Lung microvascular endothelial cell (primary cell): ENCODE data around the gene CD4. TPM values are rescaled to one million over a fixed set of nuclear protein-coding genes. Genes with fewer than 3 reads are reported as not detected.

Source experiments
- DNase-seq, 2 donors: peaks; one replicate each; pipeline versions ENCODE4 v3.0.0 to v3.0.0-alpha.2; 2010; ENCODE audit warnings: low read depth in 2 of 2
- total RNA-seq: library from RNA; depleted of rRNA; stranded (reverse); fragments of >200 nt; gene quantifications from 2 replicates; pipeline ENCODE4 v1.2.1, GENCODE V29; 2014

The CD4 gene
- total RNA-seq, 1 donor from 2014 or later: not detected

DNA sequence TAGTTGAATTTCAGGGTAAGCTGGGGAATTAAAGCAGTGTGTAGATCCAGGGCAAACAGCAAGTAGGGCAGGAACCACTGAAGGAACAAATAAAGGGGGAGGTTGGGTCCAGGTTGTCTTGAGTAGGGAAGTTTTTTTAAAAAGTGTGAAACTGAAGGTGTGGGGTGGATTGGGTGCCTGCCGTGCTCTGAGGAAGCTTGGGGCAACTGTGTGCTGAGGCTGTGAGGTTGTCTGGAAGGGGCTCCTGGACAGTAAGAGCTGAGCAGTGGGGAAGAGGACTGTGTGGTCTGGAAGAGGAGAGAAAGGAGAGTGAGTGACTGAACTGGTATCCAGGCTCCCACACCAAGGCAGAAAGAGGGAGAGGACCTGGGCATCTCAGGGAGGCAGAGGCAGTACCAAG, 21.4 kb downstream of the CD4 start:
- DNase-seq: no peak

DNA sequence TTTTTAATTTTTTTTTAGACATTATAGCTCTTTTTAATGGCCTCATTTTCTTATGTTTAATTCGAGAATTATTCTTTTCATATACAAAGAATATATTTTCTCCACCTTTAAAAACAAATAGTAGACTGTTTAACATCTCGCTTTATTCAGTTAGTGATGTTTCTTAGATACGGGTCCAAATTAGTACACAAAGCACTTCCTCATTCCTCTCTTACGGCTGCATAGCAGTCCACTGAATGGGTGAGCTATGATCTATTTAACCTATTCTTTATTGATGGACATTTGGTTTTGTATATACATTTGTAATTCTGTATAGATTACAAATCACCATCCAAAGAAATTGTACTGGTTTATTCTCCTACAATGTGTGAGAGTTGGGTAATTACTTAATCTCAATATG, 24.0 kb downstream of the CD4 start:
- no peak for DNase-seq

DNA sequence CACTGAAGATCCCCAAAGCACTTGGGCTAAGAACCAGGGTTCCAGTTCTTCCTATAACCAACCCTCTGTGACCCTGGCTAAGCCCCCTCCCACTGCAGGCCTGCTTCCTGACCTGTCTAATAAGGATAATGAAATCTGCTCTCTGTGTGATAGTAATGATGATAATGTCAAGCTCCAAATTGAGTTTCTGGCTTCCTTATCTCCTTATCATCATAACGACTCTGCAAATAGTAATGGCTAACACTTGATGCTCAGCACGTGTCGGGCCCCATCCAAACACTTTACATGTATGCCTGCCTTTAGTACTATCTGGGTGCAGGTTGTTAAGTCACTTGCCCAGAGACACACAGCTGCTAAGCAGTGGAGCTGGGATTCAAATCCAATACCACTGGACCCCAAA, 27.3 kb downstream of the CD4 start:
- DNase-seq: no peak

DNA sequence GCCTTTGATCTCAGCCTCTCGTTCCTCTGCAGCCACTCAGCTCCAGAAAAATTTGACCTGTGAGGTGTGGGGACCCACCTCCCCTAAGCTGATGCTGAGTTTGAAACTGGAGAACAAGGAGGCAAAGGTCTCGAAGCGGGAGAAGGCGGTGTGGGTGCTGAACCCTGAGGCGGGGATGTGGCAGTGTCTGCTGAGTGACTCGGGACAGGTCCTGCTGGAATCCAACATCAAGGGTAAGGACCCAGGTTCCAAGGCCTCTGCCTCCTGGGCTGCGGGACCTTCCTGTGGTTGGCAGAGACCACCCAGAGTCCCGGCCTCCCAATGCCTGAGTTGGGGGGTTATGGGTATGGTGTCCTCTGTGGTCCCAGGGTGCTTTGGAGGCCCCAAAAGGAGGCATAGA, 27.8 kb downstream of the CD4 start:
- no peak for DNase-seq

DNA sequence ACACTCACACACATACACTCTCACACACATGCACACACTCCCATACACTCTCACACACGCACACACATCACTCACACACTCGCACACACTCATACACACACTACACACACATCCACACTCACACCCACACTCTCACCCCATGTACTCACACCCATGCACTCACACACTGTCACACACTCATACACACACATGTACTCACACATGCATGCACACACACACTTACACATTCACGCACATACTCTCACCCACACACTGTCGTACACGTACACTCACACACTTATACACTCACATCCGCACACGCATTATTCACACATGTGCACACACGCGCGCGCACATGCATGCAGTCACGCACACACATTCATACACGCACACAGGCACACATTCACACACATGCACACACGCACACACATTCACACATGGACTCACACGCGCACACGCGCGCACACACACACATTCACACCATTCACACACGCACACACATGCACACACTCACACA, 28.4 kb downstream of the CD4 start:
- no peak for DNase-seq

DNA sequence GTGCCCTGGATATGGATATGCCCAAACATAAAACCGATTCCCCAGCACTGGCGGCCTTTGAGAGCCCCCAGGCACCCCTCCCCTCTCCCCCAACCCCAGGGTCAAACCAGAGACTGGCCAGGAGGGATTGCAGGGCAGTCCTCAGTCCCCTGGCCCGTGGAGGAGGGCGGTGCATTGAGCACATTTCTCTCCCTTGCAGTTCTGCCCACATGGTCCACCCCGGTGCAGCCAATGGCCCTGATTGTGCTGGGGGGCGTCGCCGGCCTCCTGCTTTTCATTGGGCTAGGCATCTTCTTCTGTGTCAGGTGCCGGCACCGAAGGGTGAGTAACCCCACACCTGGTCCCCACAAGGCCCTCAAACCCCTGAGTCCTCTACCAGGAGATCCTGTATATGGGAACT, 28.9 kb downstream of the CD4 start:
- no peak for DNase-seq

DNA sequence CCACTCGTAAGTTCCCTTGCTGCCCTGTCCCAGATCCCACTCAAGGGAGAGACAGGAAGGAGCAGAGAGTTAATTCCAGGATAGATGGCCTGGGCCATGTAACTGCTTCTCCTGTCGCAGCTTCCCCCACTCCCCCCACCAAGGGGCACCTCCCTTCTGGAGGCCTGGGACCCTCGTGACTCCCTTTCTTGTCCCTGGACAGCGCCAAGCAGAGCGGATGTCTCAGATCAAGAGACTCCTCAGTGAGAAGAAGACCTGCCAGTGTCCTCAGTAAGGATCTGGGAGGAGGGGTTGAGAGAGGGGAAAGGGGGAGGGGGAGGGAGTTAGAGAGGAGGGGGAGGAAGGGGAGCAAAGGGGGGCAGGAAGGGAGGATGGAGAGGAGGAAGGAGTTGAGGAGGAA, 29.3 kb downstream of the CD4 start:
- no peak for DNase-seq

DNA sequence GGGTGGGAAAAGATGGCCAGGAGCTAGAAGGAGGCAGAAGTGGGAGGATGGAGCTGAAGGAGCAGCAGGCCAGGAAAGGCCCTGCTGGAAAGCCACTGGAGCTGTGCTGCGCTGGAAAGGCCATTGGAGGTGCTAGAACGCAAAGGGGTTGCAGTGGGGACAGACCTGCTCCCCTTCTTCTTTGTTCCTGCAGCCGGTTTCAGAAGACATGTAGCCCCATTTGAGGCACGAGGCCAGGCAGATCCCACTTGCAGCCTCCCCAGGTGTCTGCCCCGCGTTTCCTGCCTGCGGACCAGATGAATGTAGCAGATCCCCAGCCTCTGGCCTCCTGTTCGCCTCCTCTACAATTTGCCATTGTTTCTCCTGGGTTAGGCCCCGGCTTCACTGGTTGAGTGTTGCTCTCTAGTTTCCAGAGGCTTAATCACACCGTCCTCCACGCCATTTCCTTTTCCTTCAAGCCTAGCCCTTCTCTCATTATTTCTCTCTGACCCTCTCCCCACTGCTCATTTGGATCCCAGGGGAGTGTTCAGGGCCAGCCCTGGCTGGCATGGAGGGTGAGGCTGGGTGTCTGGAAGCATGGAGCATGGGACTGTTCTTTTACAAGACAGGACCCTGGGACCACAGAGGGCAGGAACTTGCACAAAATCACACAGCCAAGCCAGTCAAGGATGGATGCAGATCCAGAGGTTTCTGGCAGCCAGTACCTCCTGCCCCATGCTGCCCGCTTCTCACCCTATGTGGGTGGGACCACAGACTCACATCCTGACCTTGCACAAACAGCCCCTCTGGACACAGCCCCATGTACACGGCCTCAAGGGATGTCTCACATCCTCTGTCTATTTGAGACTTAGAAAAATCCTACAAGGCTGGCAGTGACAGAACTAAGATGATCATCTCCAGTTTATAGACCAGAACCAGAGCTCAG, 30.0 kb downstream of the CD4 start:
- DNase-seq: peak in 1 of 2 donors; percentile 40

DNA sequence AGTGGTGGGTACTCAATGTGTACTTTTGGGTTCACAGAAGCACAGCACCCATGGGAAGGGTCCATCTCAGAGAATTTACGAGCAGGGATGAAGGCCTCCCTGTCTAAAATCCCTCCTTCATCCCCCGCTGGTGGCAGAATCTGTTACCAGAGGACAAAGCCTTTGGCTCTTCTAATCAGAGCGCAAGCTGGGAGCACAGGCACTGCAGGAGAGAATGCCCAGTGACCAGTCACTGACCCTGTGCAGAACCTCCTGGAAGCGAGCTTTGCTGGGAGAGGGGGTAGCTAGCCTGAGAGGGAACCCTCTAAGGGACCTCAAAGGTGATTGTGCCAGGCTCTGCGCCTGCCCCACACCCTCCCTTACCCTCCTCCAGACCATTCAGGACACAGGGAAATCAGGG, 30.8 kb downstream of the CD4 start:
- no peak for DNase-seq

DNA sequence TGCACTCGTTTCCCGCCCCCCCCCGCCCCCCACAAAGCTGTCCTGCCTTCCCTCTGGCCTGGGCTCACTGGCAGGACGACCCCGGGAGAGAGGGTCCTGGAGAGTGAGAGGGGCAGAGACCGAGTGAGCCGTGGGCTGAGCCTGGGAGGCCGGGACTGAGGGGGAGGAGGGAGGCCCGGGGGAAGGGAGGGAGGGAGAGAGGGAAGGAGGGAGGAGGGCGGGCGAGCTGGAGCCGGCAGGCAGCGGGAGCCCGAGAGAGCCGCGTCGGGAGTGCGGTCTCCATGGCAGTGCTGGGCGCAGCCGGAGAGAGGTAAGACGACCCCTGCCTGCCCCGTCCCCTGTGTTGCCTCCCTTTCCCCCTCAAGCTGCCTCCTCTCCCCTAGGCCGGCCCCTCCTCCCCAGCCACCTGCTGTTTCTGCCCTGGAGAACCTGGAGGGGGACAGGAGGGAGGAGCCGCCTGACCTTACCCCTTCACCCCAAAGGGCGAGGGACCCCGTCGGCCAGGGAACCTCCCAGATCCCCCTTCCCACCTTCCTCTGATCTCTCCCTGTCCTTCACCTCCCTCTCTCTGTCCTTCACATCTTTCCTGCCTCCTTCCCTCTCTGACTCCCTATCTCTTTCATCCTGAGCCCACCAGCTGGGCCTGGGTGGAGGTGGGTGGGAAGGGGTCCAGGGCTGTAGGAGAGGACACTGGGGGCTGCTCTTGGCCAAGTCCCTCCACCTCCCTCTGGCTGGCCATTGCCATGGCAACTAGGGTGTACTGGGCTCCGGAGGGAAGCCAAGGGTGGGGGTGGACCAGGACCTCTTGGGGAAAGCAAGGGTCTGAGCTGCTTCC, 32.5 kb downstream of the CD4 start, which contains the start of gene GPR162:
Gene GPR162, plus strand, starts transcription at position 231 of the 835 bp plus-strand sequence. CDS start 2,078 bp downstream, outside the sequence.
- DNase-seq: peak; percentile 44 to 47

DNA sequence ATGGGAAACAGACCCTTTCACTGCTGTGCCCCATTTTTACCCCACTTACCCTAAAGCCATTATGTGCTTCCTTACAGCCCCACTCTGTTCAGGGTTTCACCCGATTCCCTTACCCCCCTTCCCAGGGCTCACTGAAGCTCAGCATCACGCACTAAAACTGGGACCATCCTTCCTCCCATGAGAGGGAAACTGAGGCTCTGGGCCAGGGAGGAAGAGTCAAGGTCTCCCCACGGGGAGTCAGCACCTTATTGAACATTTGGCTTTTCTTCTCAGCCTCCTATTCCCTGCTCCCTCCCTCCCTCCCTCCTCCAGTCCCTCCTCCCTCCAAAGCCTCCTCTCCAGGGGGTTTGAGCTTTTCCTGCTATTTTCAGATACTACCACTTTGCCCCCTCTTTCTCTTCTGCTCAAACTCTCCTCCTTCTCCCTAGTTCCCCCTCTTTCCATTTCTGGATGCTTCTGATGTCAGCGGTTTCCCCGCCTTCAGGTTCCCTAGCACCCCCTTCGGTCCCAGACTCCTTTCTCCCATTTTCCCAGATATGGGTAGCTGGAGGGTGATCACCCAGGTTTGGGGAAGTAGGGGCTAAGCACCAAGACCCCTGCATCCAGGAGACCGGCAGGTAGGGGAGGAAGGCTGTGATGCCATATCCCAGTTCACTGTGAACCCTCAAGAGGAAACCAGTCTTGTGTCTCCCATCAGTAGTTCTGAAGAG, 33.3 kb downstream of the CD4 start:
- DNase-seq: no peak

DNA sequence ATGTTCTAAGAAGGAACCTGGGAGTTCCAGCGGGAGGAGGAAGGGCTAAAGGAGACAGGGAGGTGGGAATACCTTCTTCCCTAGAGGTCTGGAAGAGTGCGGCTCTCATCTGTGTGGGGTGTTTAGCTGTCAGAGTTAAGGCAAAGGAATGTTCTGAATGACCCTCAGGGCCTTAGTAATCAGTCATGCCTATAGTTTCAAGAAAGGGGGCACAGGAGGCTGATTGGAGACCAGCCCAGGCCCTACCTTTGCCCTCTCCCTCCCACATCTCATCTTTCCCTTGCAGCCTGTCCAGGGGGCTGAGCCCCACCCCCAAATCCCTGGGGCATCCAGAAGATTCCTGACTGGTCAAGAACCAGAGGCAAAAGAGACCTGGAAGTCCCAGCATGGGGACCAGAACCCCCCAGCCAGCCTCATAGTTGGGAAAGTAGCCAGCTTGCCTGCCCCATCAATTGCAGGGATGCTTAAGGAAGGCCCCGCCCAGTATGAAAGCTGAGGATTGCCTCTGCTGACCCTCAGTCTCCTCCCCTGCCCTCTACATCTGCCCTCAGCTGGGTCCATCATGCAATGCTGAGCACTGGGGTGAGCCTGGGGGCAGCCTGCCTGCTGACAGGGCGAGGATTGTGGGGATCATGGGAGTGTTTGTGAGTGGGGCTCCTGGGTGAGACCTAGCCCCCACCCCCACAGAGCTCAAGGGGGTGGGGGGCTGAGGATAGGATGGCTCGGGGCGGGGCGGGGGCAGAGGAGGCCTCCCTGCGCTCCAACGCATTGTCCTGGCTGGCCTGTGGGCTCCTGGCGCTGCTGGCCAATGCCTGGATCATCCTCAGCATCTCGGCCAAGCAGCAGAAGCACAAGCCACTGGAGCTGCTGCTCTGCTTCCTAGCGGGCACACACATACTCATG, 34.1 kb downstream of the CD4 start:
- DNase-seq: no peak

DNA sequence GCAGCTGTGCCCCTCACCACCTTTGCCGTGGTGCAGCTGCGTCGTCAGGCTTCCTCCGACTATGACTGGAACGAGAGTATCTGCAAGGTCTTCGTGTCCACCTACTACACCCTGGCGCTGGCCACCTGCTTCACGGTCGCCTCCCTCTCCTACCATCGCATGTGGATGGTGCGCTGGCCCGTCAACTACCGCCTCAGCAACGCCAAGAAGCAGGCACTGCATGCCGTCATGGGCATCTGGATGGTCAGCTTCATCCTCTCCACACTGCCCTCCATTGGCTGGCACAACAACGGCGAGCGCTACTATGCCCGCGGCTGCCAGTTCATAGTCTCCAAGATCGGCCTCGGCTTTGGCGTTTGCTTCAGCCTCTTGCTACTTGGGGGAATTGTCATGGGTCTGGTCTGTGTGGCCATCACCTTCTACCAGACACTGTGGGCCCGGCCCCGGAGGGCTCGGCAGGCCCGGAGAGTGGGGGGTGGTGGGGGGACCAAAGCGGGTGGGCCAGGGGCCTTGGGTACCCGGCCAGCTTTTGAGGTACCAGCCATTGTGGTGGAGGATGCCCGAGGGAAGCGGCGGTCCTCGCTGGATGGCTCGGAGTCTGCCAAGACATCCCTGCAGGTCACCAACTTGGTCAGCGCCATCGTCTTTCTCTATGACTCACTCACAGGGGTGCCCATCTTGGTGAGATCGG, 34.9 kb downstream of the CD4 start:
- DNase-seq: no peak

DNA sequence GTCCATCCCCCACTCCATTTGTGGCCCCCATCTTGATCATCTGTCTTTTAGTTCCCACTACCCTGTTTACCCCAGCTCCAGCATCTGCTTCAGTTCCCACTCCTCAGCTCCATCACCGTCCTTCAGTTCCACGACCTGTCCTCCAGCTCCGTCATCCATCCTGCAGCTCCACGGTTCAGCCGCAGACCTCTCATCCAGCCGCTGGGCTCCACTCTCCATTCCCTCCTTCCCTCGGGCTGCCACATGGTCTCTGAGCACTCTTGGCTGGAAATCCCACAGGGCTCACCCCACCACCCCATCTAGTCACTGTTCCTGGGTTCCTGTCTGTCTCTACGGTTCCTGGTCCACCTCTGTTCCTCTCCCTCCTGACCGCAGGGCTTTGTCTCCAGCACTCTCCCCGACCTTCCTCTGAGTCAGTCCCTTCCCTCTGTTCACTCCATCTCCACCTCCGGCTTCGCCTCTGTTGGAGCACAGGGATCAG, 35.6 kb downstream of the CD4 start:
- DNase-seq: peak in 1 of 2 donors; percentile 80

DNA sequence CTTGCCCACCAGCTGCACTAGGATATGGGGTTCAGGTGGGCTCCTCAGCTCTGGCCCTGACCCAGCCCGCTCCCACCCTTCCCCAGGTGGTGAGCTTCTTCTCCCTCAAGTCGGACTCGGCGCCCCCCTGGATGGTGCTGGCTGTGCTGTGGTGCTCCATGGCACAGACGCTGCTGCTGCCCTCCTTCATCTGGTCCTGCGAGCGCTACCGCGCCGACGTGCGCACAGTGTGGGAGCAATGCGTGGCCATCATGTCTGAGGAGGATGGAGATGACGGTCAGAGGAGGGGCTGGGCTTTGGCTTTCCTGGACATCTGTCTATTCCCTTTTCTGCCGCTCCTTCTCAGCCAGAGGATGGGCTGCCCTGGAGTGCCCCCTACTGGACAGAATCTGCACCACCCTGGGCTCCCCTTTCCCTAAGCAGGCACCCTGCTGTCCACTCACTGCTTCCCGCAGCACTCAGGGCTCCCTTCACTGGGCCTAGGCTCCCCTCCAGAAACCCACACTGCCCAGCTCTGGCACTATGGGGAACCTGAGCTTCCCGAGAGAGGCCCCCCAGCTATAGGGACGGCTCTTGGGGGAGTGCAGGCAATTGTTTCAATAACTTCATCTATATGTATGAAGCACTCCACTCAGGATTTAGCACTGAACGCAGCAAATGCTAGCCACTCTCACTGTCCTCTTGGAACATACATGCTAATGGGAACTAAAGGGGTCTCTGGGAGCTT, 36.2 kb downstream of the CD4 start:
- peak; percentile 86 to 92 for DNase-seq

DNA sequence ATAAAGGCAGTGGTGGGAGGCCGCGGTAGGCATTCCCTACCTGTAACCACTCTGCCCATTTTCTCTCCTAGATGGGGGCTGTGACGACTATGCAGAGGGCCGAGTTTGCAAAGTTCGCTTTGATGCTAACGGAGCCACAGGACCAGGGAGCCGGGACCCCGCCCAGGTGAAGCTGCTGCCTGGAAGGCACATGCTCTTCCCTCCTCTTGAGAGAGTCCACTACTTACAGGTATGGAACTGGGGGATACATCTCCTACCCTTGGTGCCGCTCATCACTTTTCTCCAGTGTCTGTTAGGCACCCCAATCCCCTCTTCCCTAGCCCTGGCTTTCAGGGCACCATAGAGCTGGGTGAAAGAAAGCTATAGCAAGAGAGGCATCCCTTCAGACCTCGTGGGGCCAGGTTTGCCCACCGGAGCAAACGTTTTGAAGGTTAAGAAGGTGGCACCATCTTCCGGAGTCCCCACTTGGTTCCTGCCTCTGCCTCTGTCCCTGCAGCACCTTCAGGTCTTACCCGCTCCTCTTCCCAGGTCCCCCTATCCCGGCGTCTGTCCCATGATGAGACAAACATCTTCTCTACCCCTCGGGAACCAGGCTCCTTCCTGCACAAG, 36.9 kb downstream of the CD4 start:
- DNase-seq: no peak

DNA sequence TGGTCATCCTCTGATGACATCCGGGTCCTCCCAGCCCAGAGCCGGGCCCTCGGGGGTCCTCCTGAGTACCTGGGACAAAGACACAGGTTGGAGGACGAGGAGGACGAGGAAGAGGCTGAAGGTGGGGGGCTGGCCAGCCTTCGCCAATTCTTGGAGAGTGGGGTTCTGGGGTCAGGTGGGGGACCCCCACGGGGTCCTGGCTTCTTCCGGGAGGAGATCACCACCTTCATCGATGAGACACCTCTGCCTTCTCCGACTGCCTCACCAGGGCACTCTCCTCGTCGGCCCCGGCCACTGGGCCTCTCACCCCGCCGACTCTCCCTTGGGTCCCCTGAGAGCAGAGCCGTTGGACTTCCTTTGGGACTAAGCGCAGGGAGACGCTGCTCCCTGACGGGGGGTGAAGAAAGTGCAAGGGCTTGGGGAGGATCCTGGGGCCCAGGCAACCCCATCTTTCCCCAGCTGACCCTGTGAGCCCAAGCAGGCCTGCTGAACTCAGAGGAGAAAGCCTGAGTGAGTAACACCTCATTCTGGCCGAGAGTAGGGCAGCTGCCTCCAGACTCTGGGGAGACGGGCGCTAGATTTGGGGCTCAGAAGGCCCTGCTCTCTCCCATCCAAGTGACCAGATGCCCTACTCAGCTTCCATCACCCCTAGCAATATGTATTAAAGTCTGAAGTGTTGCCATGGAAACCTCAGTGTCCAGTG, 37.6 kb downstream of the CD4 start:
- DNase-seq: no peak

DNA sequence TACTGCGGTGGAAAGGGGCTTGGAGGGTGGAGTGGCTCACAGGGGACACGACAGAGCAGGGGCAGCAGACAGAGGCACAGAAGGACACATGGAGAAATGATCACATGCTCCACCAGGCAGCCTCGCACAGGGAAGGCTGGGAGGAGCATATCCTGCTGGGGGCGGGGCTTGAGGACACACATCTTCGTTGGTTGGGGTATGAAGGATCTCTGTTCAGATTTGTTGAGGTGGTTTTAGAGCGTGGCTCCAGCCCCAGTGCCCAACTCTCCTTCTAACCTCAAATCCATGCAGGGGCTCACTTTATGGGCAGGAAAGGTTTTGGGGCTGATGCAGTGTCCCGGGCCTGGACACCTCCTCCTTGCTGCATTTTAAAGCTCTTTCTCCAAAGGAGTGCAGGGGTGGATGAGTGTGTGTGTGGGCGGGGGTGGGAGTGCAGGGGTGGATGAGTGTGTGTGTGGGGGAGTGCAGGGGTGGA, 38.1 kb downstream of the CD4 start:
- DNase-seq: peak; percentile 43 to 80
